GM23338 (cell line): ENCODE results near the gene CCRL2. TPM values are rescaled to one million over a fixed set of nuclear protein-coding genes. Genes with fewer than 3 reads are reported as not detected.

Experiments used
- EZH2 ChIP-seq: fragments of 200-600 bp; sonication (generic); IDR thresholded peaks from one replicate; pipeline ENCODE4 v1.8.0; 2017; ENCODE audit warnings: antibody characterized with exemption, mild to moderate bottlenecking, low read depth; ENCODE audit not compliant: unreplicated experiment
- REST ChIP-seq: IDR thresholded peaks from one replicate; pipeline ENCODE4 v1.6.1; 2018; ENCODE audit warnings: antibody characterized with exemption; ENCODE audit not compliant: unreplicated experiment
- ZNF114 ChIP-seq: fragments of 250-450 bp; sonication (Bioruptor Pico); IDR thresholded peaks from 2 replicates; pipeline ENCODE4 v1.5.0; 2020; ENCODE audit warnings: mild to moderate bottlenecking, moderate library complexity
- polyA plus RNA-seq: library from polyadenylated mRNA; unstranded; fragments of >200 nt; fragmentation: Nextera tagmentation; extraction: Ambion mirVana; gene quantifications from 2 replicates; pipeline ENCODE4 v1.2.1, GENCODE V29; 2016
- total RNA-seq: library from RNA; depleted of rRNA; stranded (reverse); fragments of >200 nt; shearing (Covaris generic); gene quantifications from 2 replicates; pipeline ENCODE4 v1.2.3, GENCODE V29; 2014; rRNA removed

Gene CCRL2
- total and polyA plus RNA-seq, 2 experiments from 2014 or later = not detected

GRCh38 chr3:46456118-46456517 is 49.1 kb downstream of the CCRL2 start (continued):
- no peak for TF ChIP-seq REST
- no peak for TF ChIP-seq ZNF114 (CRISPR knock-in tag)
- no peak for TF ChIP-seq EZH2

Other genes starting within 250 kb of the CCRL2 start
- not detected in 2 replicates for gene CCR1, start 198.9 kb upstream of the CCRL2 start, total RNA-seq
- 0.12 TPM in 1 of 2 replicates, not detected in the other for gene CCR1, start 198.9 kb upstream of the CCRL2 start, polyA plus RNA-seq
- gene CCR3, start 164.8 kb upstream of the CCRL2 start, total RNA-seq = not detected in 2 replicates
- gene CCR3, start 164.8 kb upstream of the CCRL2 start, polyA plus RNA-seq = not detected in 2 replicates
- not detected in 2 replicates for gene CCR2, start 53.1 kb upstream of the CCRL2 start, total RNA-seq
- gene CCR2, start 53.1 kb upstream of the CCRL2 start, polyA plus RNA-seq = not detected in 2 replicates
- gene CCR5, start 36.3 kb upstream of the CCRL2 start, total RNA-seq = not detected in 2 replicates
- not detected in 2 replicates for gene CCR5, start 36.3 kb upstream of the CCRL2 start, polyA plus RNA-seq
- 1.3 and 3.5 TPM in 2 replicates for gene LTF, start 57.6 kb downstream of the CCRL2 start, total RNA-seq
- gene LTF, start 57.6 kb downstream of the CCRL2 start, polyA plus RNA-seq = 0.73 and 0.89 TPM in 2 replicates
- gene RTP3, start 90.7 kb downstream of the CCRL2 start, total RNA-seq = 0.97 TPM in 1 of 2 replicates, not detected in the other
- gene RTP3, start 90.7 kb downstream of the CCRL2 start, polyA plus RNA-seq = 0.16 TPM in 1 of 2 replicates, not detected in the other
- gene LRRC2, start 159.0 kb downstream of the CCRL2 start, total RNA-seq = 5.5 and 7.1 TPM in 2 replicates
- gene LRRC2, start 159.0 kb downstream of the CCRL2 start, polyA plus RNA-seq = 4.0 and 6.5 TPM in 2 replicates
- not detected in 2 replicates for gene FAM240A, start 205.3 kb downstream of the CCRL2 start, total RNA-seq
- gene FAM240A, start 205.3 kb downstream of the CCRL2 start, polyA plus RNA-seq = 0.18 TPM in 1 of 2 replicates, not detected in the other